HepG2 (cell line): ENCODE results near the gene SLC25A22. TPM values are rescaled to one million over a fixed set of nuclear protein-coding genes. Genes with fewer than 3 reads are reported as not detected.

Experiments used
- GFI1 ChIP-seq: sonication (generic); formaldehyde crosslinking; IDR thresholded peaks from 2 replicates; pipeline ENCODE4 v1.5.0; 2020; ENCODE audit warnings: missing genetic modification reagents, mild to moderate bottlenecking, borderline replicate concordance
- HHEX ChIP-seq: IDR thresholded peaks from 2 replicates; pipeline ENCODE4 v1.6.1; 2016; ENCODE audit warnings: control low read depth
- HOXA7 ChIP-seq: sonication (generic); formaldehyde crosslinking; IDR thresholded peaks from 2 replicates; pipeline ENCODE4 v1.8.1; 2022; ENCODE audit warnings: mild to moderate bottlenecking, missing genetic modification reagents, moderate library complexity
- KMT2B ChIP-seq: IDR thresholded peaks from 2 replicates; pipeline ENCODE4 v1.6.1; 2016; ENCODE audit warnings: missing genetic modification reagents, missing compliant biosample characterization
- MBNL3 ChIP-seq: fragments of 250-450 bp; sonication (Bioruptor Pico); conservative IDR thresholded peaks from 2 replicates; pipeline ENCODE4 v1.8.0; 2022; ENCODE audit warnings: mild to moderate bottlenecking, inconsistent platforms
- NFYC ChIP-seq: IDR thresholded peaks from 2 replicates; pipeline ENCODE4 v1.6.1; 2016; ENCODE audit warnings: missing genetic modification reagents, missing compliant biosample characterization
- REPIN1 ChIP-seq: sonication (generic); formaldehyde crosslinking; IDR thresholded peaks from 2 replicates; pipeline ENCODE4 v1.8.0; 2022; ENCODE audit warnings: missing genetic modification reagents, low read depth, mild to moderate bottlenecking, borderline replicate concordance
- REXO4 ChIP-seq: sonication (generic); formaldehyde crosslinking; IDR thresholded peaks from 2 replicates; pipeline ENCODE4 v1.8.0; 2022; ENCODE audit warnings: missing genetic modification reagents, mild to moderate bottlenecking, borderline replicate concordance
- SIX1 ChIP-seq: sonication (generic); formaldehyde crosslinking; IDR thresholded peaks from 2 replicates; pipeline ENCODE4 v1.4.0; 2020; ENCODE audit warnings: missing genetic modification reagents, borderline replicate concordance
- YEATS2 ChIP-seq: sonication (generic); formaldehyde crosslinking; IDR thresholded peaks from 2 replicates; pipeline ENCODE4 v1.4.0; 2020; ENCODE audit warnings: missing genetic modification reagents, borderline replicate concordance
- ZFP36L2 ChIP-seq: sonication (generic); formaldehyde crosslinking; IDR thresholded peaks from 2 replicates; pipeline ENCODE4 v1.4.0; 2020; ENCODE audit warnings: missing genetic modification reagents
- ZKSCAN8 ChIP-seq: IDR thresholded peaks from 2 replicates; pipeline ENCODE4 v1.6.1; 2016; ENCODE audit warnings: borderline replicate concordance, missing genetic modification reagents, missing compliant biosample characterization
- ZNF367 ChIP-seq: sonication (generic); formaldehyde crosslinking; IDR thresholded peaks from 2 replicates; pipeline ENCODE4 v1.4.0; 2020; ENCODE audit warnings: missing genetic modification reagents, borderline replicate concordance
- ZNF644 ChIP-seq: IDR thresholded peaks from 2 replicates; pipeline ENCODE4 v1.6.1; 2016; ENCODE audit warnings: low read depth
- polyA plus RNA-seq, 8 experiments: library from polyadenylated mRNA; depleted of rRNA in 3 of 8; stranded (reverse) in 7 of 8; unstranded in 1 of 8; fragments of >200 nt; fragmentation: Illumina TruSeq in 4 of 8; extraction: Trizol in 4 of 8; gene quantifications; 2 replicates each; pipeline versions ENCODE4 v1.2.1 to v1.2.3, GENCODE V29; 2011 to 2016; ENCODE audit warnings: low read depth in 4 of 8, missing spikeins in 1 of 8, mixed read lengths in 1 of 8; ENCODE audit not compliant: insufficient read depth in 1 of 8
- total RNA-seq, 5 experiments: library from RNA; depleted of rRNA; stranded (reverse); fragments of >200 nt; fragmentation: Illumina TruSeq; extraction: Trizol; gene quantifications; 2 replicates each; pipeline ENCODE4 v1.2.3, GENCODE V29; 2016; ENCODE audit warnings: low read depth in 1 of 5
- TF ChIP-seq, protein P1 (sequence below): sonication (generic); formaldehyde crosslinking; IDR thresholded peaks from 2 replicates; pipeline ENCODE4 v1.4.0; 2020; ENCODE audit warnings: missing genetic modification reagents
- TF ChIP-seq, protein P2 (sequence below): sonication (generic); formaldehyde crosslinking; IDR thresholded peaks from 2 replicates; pipeline ENCODE4 v1.5.1; 2020; ENCODE audit warnings: missing genetic modification reagents, mild to moderate bottlenecking, borderline replicate concordance
- TF ChIP-seq, protein P3 (sequence below): IDR thresholded peaks from 2 replicates; pipeline ENCODE4 v1.4.0; 2020; ENCODE audit warnings: mild to moderate bottlenecking, missing genetic modification reagents
- TF ChIP-seq, protein P4 (sequence below): sonication (generic); formaldehyde crosslinking; IDR thresholded peaks from 2 replicates; pipeline ENCODE4 v1.9.0; 2021; ENCODE audit warnings: missing genetic modification reagents, borderline replicate concordance

The SLC25A22 gene
- total and polyA plus RNA-seq, 2 of the 13 experiments (the other 11 are each of a cell fraction or from before 2014, with no cell fraction given), result 12.4 to 19.2 TPM

DNA sequence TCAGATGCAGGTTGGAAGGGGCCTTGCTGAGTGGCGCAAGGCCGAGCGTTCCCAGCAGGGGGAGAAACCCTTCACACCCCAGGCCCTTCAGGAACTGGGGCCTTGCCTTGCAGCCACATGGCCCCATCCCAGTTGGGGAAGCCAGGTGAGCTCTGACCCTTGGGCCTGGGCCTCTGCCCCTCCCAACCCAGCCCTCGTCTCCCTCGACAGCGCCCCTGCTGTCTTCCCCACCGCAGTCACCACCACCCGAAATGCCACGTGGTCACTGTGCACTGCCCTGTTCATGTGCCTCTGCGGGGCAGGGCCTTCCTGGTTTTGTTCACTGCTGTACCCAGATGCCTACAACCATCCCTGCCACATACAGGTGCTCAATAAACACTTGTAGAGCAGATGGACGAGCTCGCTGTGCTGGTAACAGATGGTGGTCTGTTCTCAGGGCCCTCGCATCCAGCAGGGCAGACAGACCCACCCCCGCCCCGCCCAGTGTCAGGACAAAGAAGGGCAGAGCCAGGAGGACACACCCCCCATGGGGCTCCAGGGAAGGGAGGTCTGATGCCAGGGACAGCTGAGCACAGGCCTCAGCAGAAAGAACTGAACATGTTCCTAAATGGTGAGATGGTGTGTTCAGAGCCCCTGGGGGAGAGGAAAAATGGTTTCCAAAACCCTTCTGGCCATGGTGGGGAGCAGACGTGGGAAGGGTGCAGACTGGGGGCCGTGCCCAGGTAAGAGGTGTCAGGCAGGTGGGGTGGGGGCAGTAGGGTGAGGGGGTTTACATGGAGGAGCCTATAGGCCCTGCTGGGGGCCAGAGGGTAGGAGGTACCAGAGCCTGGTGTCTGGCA, 40.6 kb upstream of the SLC25A22 start (continued):
- TF ChIP-seq SIX1 (CRISPR knock-in tag), result 0 out of 2 replicates have a peak, but pooled peaks have one; percentile 23
- TF ChIP-seq REXO4 (CRISPR knock-in tag), result no peak
- peak; percentile 32; the same call in 1 of the 2 replicates for TF ChIP-seq NFYC (CRISPR knock-in tag)
- no peak for TF ChIP-seq ZKSCAN8
- peak; percentile 64; the same call in 1 of the 2 replicates for TF ChIP-seq YEATS2 (CRISPR knock-in tag)
- no peak for TF ChIP-seq GFI1
- TF ChIP-seq ZNF367 (CRISPR knock-in tag), result no peak
- TF ChIP-seq, protein P1, sequence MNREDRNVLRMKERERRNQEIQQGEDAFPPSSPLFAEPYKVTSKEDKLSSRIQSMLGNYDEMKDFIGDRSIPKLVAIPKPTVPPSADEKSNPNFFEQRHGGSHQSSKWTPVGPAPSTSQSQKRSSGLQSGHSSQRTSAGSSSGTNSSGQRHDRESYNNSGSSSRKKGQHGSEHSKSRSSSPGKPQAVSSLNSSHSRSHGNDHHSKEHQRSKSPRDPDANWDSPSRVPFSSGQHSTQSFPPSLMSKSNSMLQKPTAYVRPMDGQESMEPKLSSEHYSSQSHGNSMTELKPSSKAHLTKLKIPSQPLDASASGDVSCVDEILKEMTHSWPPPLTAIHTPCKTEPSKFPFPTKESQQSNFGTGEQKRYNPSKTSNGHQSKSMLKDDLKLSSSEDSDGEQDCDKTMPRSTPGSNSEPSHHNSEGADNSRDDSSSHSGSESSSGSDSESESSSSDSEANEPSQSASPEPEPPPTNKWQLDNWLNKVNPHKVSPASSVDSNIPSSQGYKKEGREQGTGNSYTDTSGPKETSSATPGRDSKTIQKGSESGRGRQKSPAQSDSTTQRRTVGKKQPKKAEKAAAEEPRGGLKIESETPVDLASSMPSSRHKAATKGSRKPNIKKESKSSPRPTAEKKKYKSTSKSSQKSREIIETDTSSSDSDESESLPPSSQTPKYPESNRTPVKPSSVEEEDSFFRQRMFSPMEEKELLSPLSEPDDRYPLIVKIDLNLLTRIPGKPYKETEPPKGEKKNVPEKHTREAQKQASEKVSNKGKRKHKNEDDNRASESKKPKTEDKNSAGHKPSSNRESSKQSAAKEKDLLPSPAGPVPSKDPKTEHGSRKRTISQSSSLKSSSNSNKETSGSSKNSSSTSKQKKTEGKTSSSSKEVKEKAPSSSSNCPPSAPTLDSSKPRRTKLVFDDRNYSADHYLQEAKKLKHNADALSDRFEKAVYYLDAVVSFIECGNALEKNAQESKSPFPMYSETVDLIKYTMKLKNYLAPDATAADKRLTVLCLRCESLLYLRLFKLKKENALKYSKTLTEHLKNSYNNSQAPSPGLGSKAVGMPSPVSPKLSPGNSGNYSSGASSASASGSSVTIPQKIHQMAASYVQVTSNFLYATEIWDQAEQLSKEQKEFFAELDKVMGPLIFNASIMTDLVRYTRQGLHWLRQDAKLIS, result no peak
- TF ChIP-seq REPIN1 (CRISPR knock-in tag), result peak; percentile 55
- no peak for TF ChIP-seq HHEX (CRISPR knock-in tag)
- no peak for TF ChIP-seq ZFP36L2
- no peak for TF ChIP-seq MBNL3
- peak; percentile 66; the same call in 1 of the 2 replicates for TF ChIP-seq ZNF644 (CRISPR knock-in tag)
- no peak for TF ChIP-seq HOXA7 (CRISPR knock-in tag)
- TF ChIP-seq, protein P2, sequence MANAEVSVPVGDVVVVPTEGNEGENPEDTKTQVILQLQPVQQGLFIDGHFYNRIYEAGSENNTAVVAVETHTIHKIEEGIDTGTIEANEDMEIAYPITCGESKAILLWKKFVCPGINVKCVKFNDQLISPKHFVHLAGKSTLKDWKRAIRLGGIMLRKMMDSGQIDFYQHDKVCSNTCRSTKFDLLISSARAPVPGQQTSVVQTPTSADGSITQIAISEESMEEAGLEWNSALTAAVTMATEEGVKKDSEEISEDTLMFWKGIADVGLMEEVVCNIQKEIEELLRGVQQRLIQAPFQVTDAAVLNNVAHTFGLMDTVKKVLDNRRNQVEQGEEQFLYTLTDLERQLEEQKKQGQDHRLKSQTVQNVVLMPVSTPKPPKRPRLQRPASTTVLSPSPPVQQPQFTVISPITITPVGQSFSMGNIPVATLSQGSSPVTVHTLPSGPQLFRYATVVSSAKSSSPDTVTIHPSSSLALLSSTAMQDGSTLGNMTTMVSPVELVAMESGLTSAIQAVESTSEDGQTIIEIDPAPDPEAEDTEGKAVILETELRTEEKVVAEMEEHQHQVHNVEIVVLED, result no peak
- 0 out of 2 replicates have a peak, but pooled peaks have one; percentile 62 for TF ChIP-seq KMT2B (CRISPR knock-in tag)
- TF ChIP-seq, protein P3, sequence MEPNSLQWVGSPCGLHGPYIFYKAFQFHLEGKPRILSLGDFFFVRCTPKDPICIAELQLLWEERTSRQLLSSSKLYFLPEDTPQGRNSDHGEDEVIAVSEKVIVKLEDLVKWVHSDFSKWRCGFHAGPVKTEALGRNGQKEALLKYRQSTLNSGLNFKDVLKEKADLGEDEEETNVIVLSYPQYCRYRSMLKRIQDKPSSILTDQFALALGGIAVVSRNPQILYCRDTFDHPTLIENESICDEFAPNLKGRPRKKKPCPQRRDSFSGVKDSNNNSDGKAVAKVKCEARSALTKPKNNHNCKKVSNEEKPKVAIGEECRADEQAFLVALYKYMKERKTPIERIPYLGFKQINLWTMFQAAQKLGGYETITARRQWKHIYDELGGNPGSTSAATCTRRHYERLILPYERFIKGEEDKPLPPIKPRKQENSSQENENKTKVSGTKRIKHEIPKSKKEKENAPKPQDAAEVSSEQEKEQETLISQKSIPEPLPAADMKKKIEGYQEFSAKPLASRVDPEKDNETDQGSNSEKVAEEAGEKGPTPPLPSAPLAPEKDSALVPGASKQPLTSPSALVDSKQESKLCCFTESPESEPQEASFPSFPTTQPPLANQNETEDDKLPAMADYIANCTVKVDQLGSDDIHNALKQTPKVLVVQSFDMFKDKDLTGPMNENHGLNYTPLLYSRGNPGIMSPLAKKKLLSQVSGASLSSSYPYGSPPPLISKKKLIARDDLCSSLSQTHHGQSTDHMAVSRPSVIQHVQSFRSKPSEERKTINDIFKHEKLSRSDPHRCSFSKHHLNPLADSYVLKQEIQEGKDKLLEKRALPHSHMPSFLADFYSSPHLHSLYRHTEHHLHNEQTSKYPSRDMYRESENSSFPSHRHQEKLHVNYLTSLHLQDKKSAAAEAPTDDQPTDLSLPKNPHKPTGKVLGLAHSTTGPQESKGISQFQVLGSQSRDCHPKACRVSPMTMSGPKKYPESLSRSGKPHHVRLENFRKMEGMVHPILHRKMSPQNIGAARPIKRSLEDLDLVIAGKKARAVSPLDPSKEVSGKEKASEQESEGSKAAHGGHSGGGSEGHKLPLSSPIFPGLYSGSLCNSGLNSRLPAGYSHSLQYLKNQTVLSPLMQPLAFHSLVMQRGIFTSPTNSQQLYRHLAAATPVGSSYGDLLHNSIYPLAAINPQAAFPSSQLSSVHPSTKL (CRISPR knock-in tag), result peak; percentile 56
- TF ChIP-seq, protein P4, sequence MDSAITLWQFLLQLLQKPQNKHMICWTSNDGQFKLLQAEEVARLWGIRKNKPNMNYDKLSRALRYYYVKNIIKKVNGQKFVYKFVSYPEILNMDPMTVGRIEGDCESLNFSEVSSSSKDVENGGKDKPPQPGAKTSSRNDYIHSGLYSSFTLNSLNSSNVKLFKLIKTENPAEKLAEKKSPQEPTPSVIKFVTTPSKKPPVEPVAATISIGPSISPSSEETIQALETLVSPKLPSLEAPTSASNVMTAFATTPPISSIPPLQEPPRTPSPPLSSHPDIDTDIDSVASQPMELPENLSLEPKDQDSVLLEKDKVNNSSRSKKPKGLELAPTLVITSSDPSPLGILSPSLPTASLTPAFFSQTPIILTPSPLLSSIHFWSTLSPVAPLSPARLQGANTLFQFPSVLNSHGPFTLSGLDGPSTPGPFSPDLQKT (CRISPR knock-in tag), result no peak
